Fibroblast of lung (primary cell): ENCODE measurements around the gene FHOD3. TPM values are rescaled to one million over a fixed set of nuclear protein-coding genes. Genes with fewer than 3 reads are reported as not detected.
A peak's percentile ranks its signal among the peaks of the same experiment; 100 is the strongest.

Source experiments
- DNase-seq, 2 donors: peaks; one replicate each; pipeline versions ENCODE4 v3.0.0 to v3.0.0-alpha.2; 2010; ENCODE audit warnings: low read depth in 2 of 2
- H2AFZ ChIP-seq: 2 replicates; pipeline ENCODE4 v1.5.1; 2012; ENCODE audit warnings: low read length, control low read depth, inconsistent platforms
- H3K27ac ChIP-seq: 2 replicates; pipeline ENCODE4 v1.5.1; 2011; ENCODE audit warnings: low read length, control low read depth; ENCODE audit not compliant: insufficient read depth
- H3K27me3 ChIP-seq: 2 replicates; pipeline ENCODE4 v1.5.1; 2011; ENCODE audit warnings: mild to moderate bottlenecking, low read length; ENCODE audit not compliant: control insufficient read depth, insufficient read depth
- H3K36me3 ChIP-seq: 2 replicates; pipeline ENCODE4 v1.5.1; 2011; ENCODE audit warnings: low read length; ENCODE audit not compliant: control insufficient read depth, insufficient read depth
- H3K4me1 ChIP-seq: 2 replicates; pipeline ENCODE4 v1.5.1; 2011; ENCODE audit warnings: low read length; ENCODE audit not compliant: control insufficient read depth, insufficient read depth; ENCODE audit errors: extremely low read depth
- H3K4me2 ChIP-seq: 2 replicates; pipeline ENCODE4 v1.5.1; 2011; ENCODE audit warnings: low read length, control low read depth; ENCODE audit not compliant: insufficient read depth; ENCODE audit errors: extremely low read depth
- H3K4me3 ChIP-seq, 4 experiments: fragments of 200-600 bp in 1 of 4; sonication (generic) in 1 of 4; replicated peaks in 1 of 4; 2 replicates each; pipeline ENCODE4 v1.5.1; 2011 to 2016; ENCODE audit warnings: low read length in 4 of 4, low read depth in 3 of 4, mild to moderate bottlenecking in 3 of 4, control low read depth in 2 of 4, inconsistent platforms in 1 of 4, mixed read lengths in 1 of 4; ENCODE audit not compliant: insufficient read depth in 1 of 4; ENCODE audit errors: control extremely low read depth in 1 of 4
- H3K79me2 ChIP-seq: 2 replicates; pipeline ENCODE4 v1.5.1; 2012; ENCODE audit warnings: mild to moderate bottlenecking, low read length, inconsistent platforms; ENCODE audit not compliant: control insufficient read depth, insufficient read depth
- H3K9ac ChIP-seq: 2 replicates; pipeline ENCODE4 v1.5.1; 2011; ENCODE audit warnings: mild to moderate bottlenecking, low read length, control low read depth; ENCODE audit not compliant: insufficient read depth
- H3K9me3 ChIP-seq: 2 replicates; pipeline ENCODE4 v1.5.1; 2012; ENCODE audit warnings: low read depth, low read length; ENCODE audit not compliant: control insufficient read depth, insufficient read depth
- H4K20me1 ChIP-seq: 2 replicates; pipeline ENCODE4 v1.5.1; 2011; ENCODE audit warnings: low read length; ENCODE audit not compliant: control insufficient read depth, insufficient read depth; ENCODE audit errors: extremely low read depth
- EZH2 ChIP-seq: IDR thresholded peaks from 2 replicates; pipeline ENCODE4 v1.5.1; 2012; ENCODE audit warnings: low read length, control low read depth, mild to moderate bottlenecking; ENCODE audit errors: missing control alignments
- polyA plus RNA-seq, 2 donors: library from polyadenylated mRNA; depleted of rRNA in 1 of 2; stranded (reverse) in 1 of 2; unstranded in 1 of 2; fragments of >200 nt; gene quantifications; 2 replicates each; pipeline ENCODE4 v1.2.1, GENCODE V29; 2011 to 2012; ENCODE audit warnings: missing spikeins in 1 of 2
- total RNA-seq: library from RNA; depleted of rRNA; stranded (reverse); fragments of >200 nt; gene quantifications from 2 replicates; pipeline ENCODE4 v1.2.1, GENCODE V29; 2014
- TF ChIP-seq, protein P1 (sequence below), 2 donors: IDR thresholded peaks in 1 of 2; conservative IDR thresholded peaks in 1 of 2; 1 replicate in 1 of 2; 2 replicates in 1 of 2; pipeline ENCODE4 v1.5.1; 2011 to 2012; ENCODE audit warnings: low read length in 2 of 2, control low read depth in 1 of 2, inconsistent platforms in 1 of 2, low read depth in 1 of 2, mild to moderate bottlenecking in 1 of 2

Gene FHOD3
- total and polyA plus RNA-seq, 2 donors (not counting 1 experiment from before 2014, with no cell fraction given): 16.1 to 28.2 TPM

DNA sequence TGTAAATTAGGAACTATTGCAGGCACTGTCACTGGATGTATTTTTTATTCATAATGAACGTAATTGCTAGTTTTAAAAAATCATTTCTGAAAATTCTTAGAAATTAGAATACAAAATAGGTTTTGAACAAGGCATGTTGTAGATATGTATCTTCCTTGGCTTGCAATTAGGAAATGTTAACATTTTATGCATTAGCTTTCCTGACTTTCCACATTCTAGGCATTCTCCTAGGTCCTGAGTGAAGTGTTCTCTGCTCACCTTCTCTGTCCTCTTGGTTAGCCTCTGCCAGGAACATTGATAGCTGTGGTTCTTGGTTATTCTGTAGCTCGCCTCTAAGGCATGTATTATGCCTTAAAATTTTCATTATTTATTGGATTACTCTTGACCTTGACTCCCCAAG lies 130.3 kb downstream of the FHOD3 start:
- Histone ChIP-seq H3K27ac (no peak overlapping the region), H3K4me3 (no peak overlapping the region), H3K27me3 (no peaks in the 10 kb centered on the region), H3K36me3 (no peaks in the 10 kb centered on the region), H3K4me1 (no peaks in the 10 kb centered on the region), H3K9ac (no peak overlapping the region), H3K4me2 (no peak overlapping the region), H2AFZ (no peak overlapping the region), H3K79me2 (no peaks in the 10 kb centered on the region), H3K9me3 (no peaks in the 10 kb centered on the region), H4K20me1 (no peaks in the 10 kb centered on the region)
- DNase-seq: no peak
- TF ChIP-seq EZH2: no peak
- TF ChIP-seq, protein P1, sequence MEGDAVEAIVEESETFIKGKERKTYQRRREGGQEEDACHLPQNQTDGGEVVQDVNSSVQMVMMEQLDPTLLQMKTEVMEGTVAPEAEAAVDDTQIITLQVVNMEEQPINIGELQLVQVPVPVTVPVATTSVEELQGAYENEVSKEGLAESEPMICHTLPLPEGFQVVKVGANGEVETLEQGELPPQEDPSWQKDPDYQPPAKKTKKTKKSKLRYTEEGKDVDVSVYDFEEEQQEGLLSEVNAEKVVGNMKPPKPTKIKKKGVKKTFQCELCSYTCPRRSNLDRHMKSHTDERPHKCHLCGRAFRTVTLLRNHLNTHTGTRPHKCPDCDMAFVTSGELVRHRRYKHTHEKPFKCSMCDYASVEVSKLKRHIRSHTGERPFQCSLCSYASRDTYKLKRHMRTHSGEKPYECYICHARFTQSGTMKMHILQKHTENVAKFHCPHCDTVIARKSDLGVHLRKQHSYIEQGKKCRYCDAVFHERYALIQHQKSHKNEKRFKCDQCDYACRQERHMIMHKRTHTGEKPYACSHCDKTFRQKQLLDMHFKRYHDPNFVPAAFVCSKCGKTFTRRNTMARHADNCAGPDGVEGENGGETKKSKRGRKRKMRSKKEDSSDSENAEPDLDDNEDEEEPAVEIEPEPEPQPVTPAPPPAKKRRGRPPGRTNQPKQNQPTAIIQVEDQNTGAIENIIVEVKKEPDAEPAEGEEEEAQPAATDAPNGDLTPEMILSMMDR (conservative IDR thresholded peaks at IDR 0.05 in 1 of 2, IDR thresholded peaks at IDR 0.05 in 1 of 2; ENCODE audit: low read depth in 1 of 2, low read length in 2 of 2): no peak

DNA sequence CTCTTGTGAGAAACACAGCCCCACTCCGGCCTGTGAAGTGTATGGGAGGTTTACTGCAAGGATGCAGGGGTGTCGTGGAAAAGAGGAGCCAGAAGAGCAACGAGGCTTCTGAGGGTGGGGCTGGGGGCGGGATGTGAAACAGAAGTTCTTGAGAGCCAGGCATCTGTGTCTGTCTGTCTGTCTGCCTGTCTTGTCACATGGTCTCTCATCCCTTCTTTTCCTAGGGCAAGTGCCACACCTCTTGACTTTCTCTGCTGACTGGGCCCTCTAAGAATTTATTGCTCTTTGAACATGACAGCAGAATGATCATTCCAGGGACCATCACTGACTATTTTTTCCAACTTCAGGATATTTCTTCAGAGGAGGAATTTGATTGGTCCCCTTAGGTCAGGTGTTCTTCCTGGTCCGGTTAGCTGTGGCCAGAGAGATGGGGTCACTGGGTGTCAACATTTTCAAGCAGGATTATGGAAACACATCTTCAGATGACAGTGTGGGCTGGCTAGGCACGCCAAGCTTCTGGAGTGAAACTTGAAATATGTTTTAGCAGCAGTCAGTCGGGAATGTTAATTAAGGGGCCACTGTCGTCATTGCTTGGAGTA lies 131.0 kb downstream of the FHOD3 start:
- no peak overlapping the region for H3K27ac ChIP-seq

GRCh38 chr18:36432880-36433555 lies 135.5 kb downstream of the FHOD3 start:
- Histone ChIP-seq H2AFZ (no peak overlapping the region), H3K27me3 (no peaks in the 10 kb centered on the region), H3K4me1 (no peaks in the 10 kb centered on the region), H3K9ac (no peak overlapping the region), H3K4me2 (no peak overlapping the region), H3K27ac (no peak overlapping the region), H4K20me1 (no peaks in the 10 kb centered on the region), H3K4me3 (no peak overlapping the region), H3K79me2 (no peaks in the 10 kb centered on the region), H3K36me3 (no peaks in the 10 kb centered on the region), H3K9me3 (no peaks in the 10 kb centered on the region)
- peak in 1 of 2 donors; percentile 28 for DNase-seq
- TF ChIP-seq, protein P1 (conservative IDR thresholded peaks at IDR 0.05 in 1 of 2, IDR thresholded peaks at IDR 0.05 in 1 of 2; ENCODE audit: low read depth in 1 of 2, low read length in 2 of 2): no peak

More for the DNA sequence above, 131.0 kb downstream of the FHOD3 start:
- no peaks in the 10 kb centered on the region for H3K9me3 ChIP-seq
- no peak overlapping the region for H2AFZ ChIP-seq
- TF ChIP-seq, protein P1 (conservative IDR thresholded peaks at IDR 0.05 in 1 of 2, IDR thresholded peaks at IDR 0.05 in 1 of 2; ENCODE audit: low read depth in 1 of 2, low read length in 2 of 2): no peak
- no peak for TF ChIP-seq EZH2
- H3K4me1 ChIP-seq: no peaks in the 10 kb centered on the region
- no peak for DNase-seq
- H3K36me3 ChIP-seq: no peaks in the 10 kb centered on the region
- H3K4me3 ChIP-seq: no peak overlapping the region
- no peaks in the 10 kb centered on the region for H3K79me2 ChIP-seq
- no peaks in the 10 kb centered on the region for H4K20me1 ChIP-seq
- no peak overlapping the region for H3K4me2 ChIP-seq
- no peaks in the 10 kb centered on the region for H3K27me3 ChIP-seq
- no peak overlapping the region for H3K9ac ChIP-seq
